CD4-positive, alpha-beta T cell treated with Interleukin-17A for 1 hour (primary cell): ENCODE data around the gene ART1.
"Not testable (repeated sequence)": the region's sequence is repeated elsewhere in the genome, so short reads cannot be mapped to it uniquely, and the experiment has no call there.

Source experiments
- DNase-seq: peaks from one replicate; pipeline ENCODE4 v3.0.0-alpha.2; 2020

The ART1 gene

GRCh38 chr11:3644817-3645235, at the start of gene ART1:
Gene ART1 (plus strand): TSS chr11:3645128. CDS start chr11:3659214, 14,086 bp downstream.
- DNase-seq, result no peak

GRCh38 chr11:3597743-3598142, 47.2 kb upstream of the ART1 start:
- not testable (repeated sequence) for DNase-seq

GRCh38 chr11:3600201-3600600, 44.7 kb upstream of the ART1 start:
- DNase-seq, result not testable (repeated sequence)

- no peak for DNase-seq
Observed at GRCh38 chr11:3604167-3604566, 40.8 kb upstream of the ART1 start.

- DNase-seq, result no peak
Observed at GRCh38 chr11:3605283-3605662, 39.7 kb upstream of the ART1 start.

- DNase-seq, result no peak
Observed at GRCh38 chr11:3605771-3606203, 39.1 kb upstream of the ART1 start.

- DNase-seq, result peak; percentile 55
Observed at GRCh38 chr11:3609416-3610265, 35.3 kb upstream of the ART1 start.

GRCh38 chr11:3610846-3611245, 34.1 kb upstream of the ART1 start:
- DNase-seq, result no peak

GRCh38 chr11:3611976-3612678, 32.8 kb upstream of the ART1 start:
- DNase-seq, result no peak

GRCh38 chr11:3613998-3614741, 30.8 kb upstream of the ART1 start:
- DNase-seq, result no peak

- peak; percentile 54 for DNase-seq
Observed at GRCh38 chr11:3614742-3615171, 30.2 kb upstream of the ART1 start.

- no peak for DNase-seq
Observed at GRCh38 chr11:3615998-3616397, 28.9 kb upstream of the ART1 start.

- DNase-seq, result no peak
Observed at GRCh38 chr11:3616721-3617460, 28.0 kb upstream of the ART1 start.

GRCh38 chr11:3617990-3618389, 26.9 kb upstream of the ART1 start:
- no peak for DNase-seq

- no peak for DNase-seq
Observed at GRCh38 chr11:3622521-3622920, 22.4 kb upstream of the ART1 start.

GRCh38 chr11:3623121-3623520, 21.8 kb upstream of the ART1 start:
- DNase-seq, result no peak

GRCh38 chr11:3623767-3624458, 21.0 kb upstream of the ART1 start:
- no peak for DNase-seq

- peak; percentile 11 for DNase-seq
Observed at GRCh38 chr11:3626250-3626960, 18.5 kb upstream of the ART1 start.

GRCh38 chr11:3627291-3627690, 17.6 kb upstream of the ART1 start:
- no peak for DNase-seq

- DNase-seq, result no peak
Observed at GRCh38 chr11:3631331-3631730, 13.6 kb upstream of the ART1 start.

GRCh38 chr11:3632070-3632660, 12.8 kb upstream of the ART1 start:
- no peak for DNase-seq
